ENCODE measurements around the gene PERCC1. TPM values are rescaled to one million over a fixed set of nuclear protein-coding genes. Genes with fewer than 3 reads are reported as not detected.

PERCC1 gene
- total RNA-seq, 1 donor from 2014 or later, result not detected

GRCh38 chr16:1420111-1420539 lies 10.8 kb upstream of the PERCC1 start:
- intact Hi-C loops (cut with micrococcal nuclease), result loop anchor here (1.0 to 10.0 kb wide), 7 partner anchors 55 to 893 kb away; partner anchors contain the start of genes CAPN15, CLCN7, CRAMP1 and IFT140
- Mint-ChIP-seq H3K27me3 (ENCODE audit: low read depth) (no peaks in the 10 kb centered on the region), H3K4me1 (ENCODE audit: low read depth) (peaks cover 4% of the 10 kb centered on the region), H3K36me3 (ENCODE audit: low read depth) (peaks cover 22% of the 10 kb centered on the region), H3K27ac (peak overlapping the region; percentile 98), H3K4me3 (ENCODE audit: low read depth) (peak overlapping the region; percentile 87), H3K9me3 (no peaks in the 10 kb centered on the region)
- peak; percentile 16 for DNase-seq (ENCODE audit: low spot score)

DNA sequence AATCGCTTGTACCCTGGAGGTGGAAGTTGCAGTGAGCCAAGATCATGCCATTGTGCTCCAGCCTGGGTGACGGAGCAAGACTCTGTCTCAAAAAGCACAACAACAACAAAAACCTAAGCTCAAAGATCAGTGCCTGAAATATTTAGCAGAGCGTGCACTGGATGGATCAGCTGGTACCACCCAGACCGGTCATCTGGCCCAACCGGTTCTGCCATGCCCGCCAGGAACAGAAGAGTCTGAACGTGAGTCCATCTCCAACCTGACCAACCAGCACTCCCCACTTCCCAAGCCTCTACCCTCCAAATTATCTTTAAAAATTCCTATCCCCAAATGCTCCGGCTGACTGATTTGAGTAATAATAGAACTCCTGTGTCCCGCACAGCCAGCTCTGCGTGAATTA lies 8.8 kb upstream of the PERCC1 start:
- intact Hi-C loops (cut with micrococcal nuclease), result loop anchor here (5.0 to 10.0 kb wide), 2 partner anchors 117 to 895 kb away; partner anchors contain the start of genes CAPN15 and UBE2I
- Mint-ChIP-seq H3K27me3 (ENCODE audit: low read depth) (no peaks in the 10 kb centered on the region), H3K36me3 (ENCODE audit: low read depth) (peaks cover 22% of the 10 kb centered on the region), H3K4me3 (ENCODE audit: low read depth) (no peak overlapping the region), H3K9me3 (no peaks in the 10 kb centered on the region), H3K4me1 (ENCODE audit: low read depth) (peaks cover 4% of the 10 kb centered on the region), H3K27ac (peak overlapping the region; percentile 98)
- no peak for DNase-seq (ENCODE audit: low spot score)

- Mint-ChIP-seq H3K4me1 (ENCODE audit: low read depth) (peaks cover 4% of the 10 kb centered on the region), H3K9me3 (no peaks in the 10 kb centered on the region), H3K27me3 (ENCODE audit: low read depth) (no peaks in the 10 kb centered on the region), H3K27ac (no peak overlapping the region), H3K4me3 (ENCODE audit: low read depth) (no peak overlapping the region), H3K36me3 (ENCODE audit: low read depth) (peaks cover 13% of the 10 kb centered on the region)
- no peak for DNase-seq (ENCODE audit: low spot score)
- intact Hi-C loops (cut with micrococcal nuclease), result loop anchor here (5.0 to 10.0 kb wide), 2 partner anchors 119 to 897 kb away; partner anchors contain the start of genes CAPN15 and UBE2I
These were observed 6.8 kb upstream of the PERCC1 start for GRCh38 chr16:1424028-1424427.

- Mint-ChIP-seq H3K4me1 (ENCODE audit: low read depth) (peaks cover 4% of the 10 kb centered on the region), H3K27ac (no peak overlapping the region), H3K36me3 (ENCODE audit: low read depth) (peaks cover 3% of the 10 kb centered on the region), H3K4me3 (ENCODE audit: low read depth) (no peak overlapping the region), H3K27me3 (ENCODE audit: low read depth) (no peaks in the 10 kb centered on the region), H3K9me3 (no peaks in the 10 kb centered on the region)
- intact Hi-C loops (cut with micrococcal nuclease), result loop anchor here (10.0 kb wide), 1 partner anchor 121 kb away; the partner anchor contains the start of gene UBE2I
- DNase-seq (ENCODE audit: low spot score), result no peak
These were observed 5.1 kb upstream of the PERCC1 start for GRCh38 chr16:1425616-1426370.

DNA sequence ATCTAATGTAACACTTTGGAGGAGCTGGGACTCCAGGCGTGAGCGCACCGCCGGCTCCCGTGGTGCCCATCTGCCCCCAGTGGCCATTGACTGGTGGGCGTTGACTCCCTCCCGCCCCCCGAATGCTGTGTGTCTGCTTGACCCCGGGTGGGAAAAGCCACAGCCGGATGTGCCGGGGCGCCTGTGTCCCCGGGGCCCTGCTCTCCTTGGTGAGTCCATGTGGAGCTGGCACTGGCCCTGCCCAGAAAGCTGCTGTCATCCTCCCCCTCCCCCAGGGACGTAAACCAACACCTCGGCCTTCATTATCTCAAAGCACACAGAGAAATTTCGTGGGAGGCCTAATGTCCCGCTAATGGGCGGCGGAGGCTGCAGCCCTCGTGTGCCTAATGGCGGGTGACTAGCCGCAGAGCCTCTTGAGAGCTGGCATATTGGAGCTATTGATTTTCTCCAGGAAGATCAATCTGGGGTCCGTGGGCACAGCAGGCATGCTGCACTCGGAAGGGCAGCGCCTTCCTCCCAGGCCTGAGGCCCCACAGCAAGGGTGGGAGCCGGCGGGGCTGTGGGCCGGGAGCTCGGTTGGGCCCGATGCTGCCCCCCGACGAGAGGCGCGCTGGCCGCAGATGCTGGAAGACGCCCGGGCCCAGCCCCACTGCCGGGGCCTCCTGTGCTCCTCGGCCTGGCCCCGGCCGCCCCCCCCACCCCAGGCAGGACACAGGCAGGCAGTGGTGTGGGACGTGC lies 4.0 kb upstream of the PERCC1 start:
- intact Hi-C loops (cut with micrococcal nuclease), result loop anchor here (10.0 kb wide), 1 partner anchor 122 kb away; the partner anchor contains the start of gene UBE2I
- DNase-seq (ENCODE audit: low spot score), result no peak
- Mint-ChIP-seq H3K9me3 (no peaks in the 10 kb centered on the region), H3K4me3 (ENCODE audit: low read depth) (no peak overlapping the region), H3K27ac (no peak overlapping the region), H3K27me3 (ENCODE audit: low read depth) (no peaks in the 10 kb centered on the region), H3K4me1 (ENCODE audit: low read depth) (no peaks in the 10 kb centered on the region), H3K36me3 (ENCODE audit: low read depth) (peaks cover 3% of the 10 kb centered on the region)

- Mint-ChIP-seq H3K27ac (no peak overlapping the region), H3K27me3 (ENCODE audit: low read depth) (no peaks in the 10 kb centered on the region), H3K4me3 (ENCODE audit: low read depth) (no peak overlapping the region), H3K9me3 (no peaks in the 10 kb centered on the region), H3K4me1 (ENCODE audit: low read depth) (no peaks in the 10 kb centered on the region), H3K36me3 (ENCODE audit: low read depth) (no peaks in the 10 kb centered on the region)
- intact Hi-C loops (cut with micrococcal nuclease), result loop anchor here (10.0 kb wide), 1 partner anchor 123 kb away; the partner anchor contains the start of gene UBE2I
- DNase-seq (ENCODE audit: low spot score), result no peak
These were observed 3.1 kb upstream of the PERCC1 start for GRCh38 chr16:1427473-1428461.

DNA sequence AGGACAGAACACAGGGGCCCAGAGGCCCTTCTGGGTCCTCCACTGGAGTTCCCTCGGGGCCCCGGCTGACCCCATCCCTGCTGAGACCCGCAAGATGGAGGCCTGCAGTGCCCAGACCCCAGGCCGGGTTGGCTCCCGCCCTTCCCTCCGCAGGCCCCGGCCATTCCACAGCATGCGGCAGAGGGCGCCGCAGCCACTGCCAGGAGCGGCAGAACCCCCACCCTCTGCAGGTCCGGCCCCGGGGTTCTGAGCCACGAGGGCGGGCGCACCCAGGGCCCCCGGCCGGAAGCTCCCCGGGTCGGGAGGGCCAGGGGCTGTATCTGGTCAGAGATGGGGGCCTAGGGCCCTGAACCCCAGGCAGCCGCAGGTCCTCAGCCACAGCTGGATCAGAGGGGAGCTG lies 2.4 kb upstream of the PERCC1 start:
- Mint-ChIP-seq H3K4me1 (ENCODE audit: low read depth) (no peaks in the 10 kb centered on the region), H3K27ac (no peak overlapping the region), H3K27me3 (ENCODE audit: low read depth) (no peaks in the 10 kb centered on the region), H3K36me3 (ENCODE audit: low read depth) (no peaks in the 10 kb centered on the region), H3K4me3 (ENCODE audit: low read depth) (no peak overlapping the region), H3K9me3 (no peaks in the 10 kb centered on the region)
- peak; percentile 36 for DNase-seq (ENCODE audit: low spot score)
- intact Hi-C loops (cut with micrococcal nuclease), result loop anchor here (10.0 kb wide), 1 partner anchor 124 kb away; the partner anchor contains the start of gene UBE2I

DNA sequence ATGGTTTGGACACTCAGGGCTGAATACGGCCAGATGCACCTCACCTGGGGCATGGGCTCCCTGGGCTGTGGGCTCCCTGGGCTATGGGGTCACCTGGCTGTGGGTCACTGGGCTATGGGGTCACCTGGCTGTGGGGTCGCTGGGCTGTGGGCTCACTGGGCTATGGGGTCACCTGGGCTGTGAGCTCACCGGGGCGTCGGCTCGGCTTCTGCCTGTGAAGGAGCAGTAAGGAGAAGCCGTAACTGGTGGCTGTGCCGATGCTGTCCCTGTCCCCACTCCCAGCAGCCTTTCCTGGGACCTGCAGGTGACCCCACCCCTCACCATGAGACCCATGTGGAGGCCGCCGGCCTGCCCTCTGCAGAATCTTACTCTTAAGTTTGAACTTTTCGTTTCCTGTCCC lies 1.9 kb upstream of the PERCC1 start:
- H3K4me3 Mint-ChIP-seq (ENCODE audit: low read depth), result no peak overlapping the region
- no peak for DNase-seq (ENCODE audit: low spot score)
- intact Hi-C loops (cut with micrococcal nuclease), result loop anchor here (10.0 kb wide), 1 partner anchor 124 kb away; the partner anchor contains the start of gene UBE2I
- H3K36me3 Mint-ChIP-seq (ENCODE audit: low read depth), result no peaks in the 10 kb centered on the region
- H3K9me3 Mint-ChIP-seq, result no peaks in the 10 kb centered on the region
- no peaks in the 10 kb centered on the region for H3K27me3 Mint-ChIP-seq (ENCODE audit: low read depth)
- no peak overlapping the region for H3K27ac Mint-ChIP-seq
- H3K4me1 Mint-ChIP-seq (ENCODE audit: low read depth), result no peaks in the 10 kb centered on the region

- Mint-ChIP-seq H3K4me3 (ENCODE audit: low read depth) (no peak overlapping the region), H3K27me3 (ENCODE audit: low read depth) (no peaks in the 10 kb centered on the region), H3K4me1 (ENCODE audit: low read depth) (no peaks in the 10 kb centered on the region), H3K27ac (no peak overlapping the region), H3K36me3 (ENCODE audit: low read depth) (no peaks in the 10 kb centered on the region), H3K9me3 (no peaks in the 10 kb centered on the region)
- no peak for DNase-seq (ENCODE audit: low spot score)
- intact Hi-C loops (cut with micrococcal nuclease), result loop anchor here (10.0 kb wide), 1 partner anchor 125 kb away; the partner anchor contains the start of gene UBE2I
These were observed 1.2 kb upstream of the PERCC1 start for GRCh38 chr16:1429631-1430030.

DNA sequence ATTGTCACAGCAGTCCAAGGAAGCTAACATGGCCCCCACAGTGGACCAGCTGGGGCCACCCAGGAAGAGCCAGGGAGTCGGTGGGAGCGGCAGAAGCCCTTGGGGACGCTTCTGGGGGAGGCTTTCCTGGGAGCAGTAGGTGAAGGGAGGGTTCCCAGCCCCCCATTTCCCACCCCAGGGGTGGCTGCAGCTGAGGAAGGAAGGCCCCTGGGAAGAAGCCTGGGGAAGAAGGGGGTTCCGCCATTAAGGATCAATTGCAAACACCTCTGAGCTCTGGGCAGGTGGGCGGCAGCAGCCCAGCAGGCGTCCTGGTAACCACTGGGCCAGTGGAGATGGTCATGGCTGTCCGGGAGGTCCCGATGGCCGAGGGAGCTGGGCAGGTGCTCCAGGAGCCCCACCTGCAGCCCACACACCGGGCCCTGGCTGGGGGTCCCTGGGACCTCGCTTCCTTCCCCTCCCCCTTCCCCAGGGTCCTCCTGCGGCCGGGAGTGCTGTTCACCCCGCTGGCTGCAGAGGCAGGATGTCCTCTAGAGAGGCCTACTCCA lies 592 bp upstream of the PERCC1 start:
- Mint-ChIP-seq H3K9me3 (no peaks in the 10 kb centered on the region), H3K36me3 (ENCODE audit: low read depth) (no peaks in the 10 kb centered on the region), H3K27ac (no peak overlapping the region), H3K4me1 (ENCODE audit: low read depth) (no peaks in the 10 kb centered on the region), H3K4me3 (ENCODE audit: low read depth) (no peak overlapping the region), H3K27me3 (ENCODE audit: low read depth) (no peaks in the 10 kb centered on the region)
- intact Hi-C loops (cut with micrococcal nuclease), result no loop called here
- no peak for DNase-seq (ENCODE audit: low spot score)

DNA sequence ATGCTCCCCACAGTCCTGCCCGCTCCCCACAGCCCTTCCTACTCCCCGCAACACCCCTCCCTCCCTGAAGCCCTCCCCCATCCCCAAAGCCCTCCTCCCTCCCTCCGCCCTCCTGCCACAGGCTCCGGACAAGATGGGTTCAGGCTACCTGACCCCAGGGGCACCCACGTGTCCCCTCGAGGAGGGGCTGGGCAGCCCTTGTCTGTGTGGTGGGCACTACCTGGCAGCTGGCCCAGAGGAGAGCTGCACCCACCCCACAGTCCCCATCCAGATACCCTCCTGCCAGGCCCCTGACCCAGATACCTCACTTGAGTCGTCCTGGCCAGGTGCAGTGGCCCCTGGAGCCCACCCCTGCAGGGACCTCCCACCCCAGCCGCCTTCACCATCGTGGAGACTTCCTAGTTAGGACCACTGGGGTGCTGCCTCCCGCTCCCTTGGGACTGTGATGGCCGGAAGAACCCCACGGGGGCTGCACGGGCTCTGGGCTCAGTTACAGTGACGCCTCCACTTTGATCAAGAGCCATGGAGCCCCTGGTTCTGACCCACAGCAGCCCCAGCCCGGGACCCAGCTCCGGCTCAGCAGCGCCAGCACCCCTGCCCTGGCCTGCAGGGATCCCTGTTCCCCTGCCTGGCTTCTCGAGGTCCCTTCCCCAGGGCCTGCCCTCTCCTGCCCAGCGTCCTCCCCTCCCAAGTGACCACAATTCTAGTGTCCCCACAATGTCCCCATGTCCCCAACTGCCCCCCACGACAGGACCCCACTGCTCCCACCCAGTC lies 806 bp downstream of the PERCC1 start:
- intact Hi-C loops (cut with micrococcal nuclease), result no loop called here
- no peaks in the 10 kb centered on the region for H3K36me3 Mint-ChIP-seq (ENCODE audit: low read depth)
- H3K27ac Mint-ChIP-seq, result no peak overlapping the region
- no peaks in the 10 kb centered on the region for H3K27me3 Mint-ChIP-seq (ENCODE audit: low read depth)
- no peak overlapping the region for H3K4me3 Mint-ChIP-seq (ENCODE audit: low read depth)
- DNase-seq (ENCODE audit: low spot score), result no peak
- no peaks in the 10 kb centered on the region for H3K9me3 Mint-ChIP-seq
- no peaks in the 10 kb centered on the region for H3K4me1 Mint-ChIP-seq (ENCODE audit: low read depth)
